Suprapubic skin (tissue), 3 donors: ENCODE data around the gene IGF2R.

ENCODE experiments used
- POLR2AphosphoS5 ChIP-seq, 3 donors: sonication (generic); formaldehyde crosslinking; IDR thresholded peaks; one replicate each; pipeline ENCODE4 v1.6.1; 2017; ENCODE audit warnings: antibody characterized with exemption in 3 of 3
- TF ChIP-seq, protein P1 (sequence below), 2 donors: fragments of 200-600 bp in 1 of 2; fragments of 450-650 bp in 1 of 2; sonication (generic) in 1 of 2; IDR thresholded peaks; one replicate each; pipeline ENCODE4 v1.5.1; 2016 to 2019; ENCODE audit warnings: antibody characterized with exemption in 2 of 2, mild to moderate bottlenecking in 1 of 2, moderate library complexity in 1 of 2

DNA sequence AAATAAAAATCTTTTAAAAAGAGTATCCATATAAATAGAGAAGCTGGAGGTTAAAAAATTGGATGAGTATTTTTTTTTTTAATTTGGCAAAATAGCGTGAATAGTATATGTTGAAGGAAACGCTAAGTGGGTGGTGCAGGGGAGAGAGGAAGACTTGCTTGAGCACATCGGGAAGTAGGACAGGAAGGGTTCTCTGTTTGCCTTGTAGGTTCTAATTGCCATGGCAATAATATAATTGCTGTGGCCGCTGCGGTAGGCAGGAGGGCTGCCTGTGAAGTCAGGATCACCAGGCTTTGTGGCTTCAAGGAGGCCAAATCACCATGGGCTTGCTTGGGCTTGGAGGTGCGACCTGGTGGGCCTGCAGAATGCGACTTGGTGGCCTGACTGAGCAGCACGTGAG is 35.1 kb downstream of the IGF2R start:
- TF ChIP-seq, protein P1, sequence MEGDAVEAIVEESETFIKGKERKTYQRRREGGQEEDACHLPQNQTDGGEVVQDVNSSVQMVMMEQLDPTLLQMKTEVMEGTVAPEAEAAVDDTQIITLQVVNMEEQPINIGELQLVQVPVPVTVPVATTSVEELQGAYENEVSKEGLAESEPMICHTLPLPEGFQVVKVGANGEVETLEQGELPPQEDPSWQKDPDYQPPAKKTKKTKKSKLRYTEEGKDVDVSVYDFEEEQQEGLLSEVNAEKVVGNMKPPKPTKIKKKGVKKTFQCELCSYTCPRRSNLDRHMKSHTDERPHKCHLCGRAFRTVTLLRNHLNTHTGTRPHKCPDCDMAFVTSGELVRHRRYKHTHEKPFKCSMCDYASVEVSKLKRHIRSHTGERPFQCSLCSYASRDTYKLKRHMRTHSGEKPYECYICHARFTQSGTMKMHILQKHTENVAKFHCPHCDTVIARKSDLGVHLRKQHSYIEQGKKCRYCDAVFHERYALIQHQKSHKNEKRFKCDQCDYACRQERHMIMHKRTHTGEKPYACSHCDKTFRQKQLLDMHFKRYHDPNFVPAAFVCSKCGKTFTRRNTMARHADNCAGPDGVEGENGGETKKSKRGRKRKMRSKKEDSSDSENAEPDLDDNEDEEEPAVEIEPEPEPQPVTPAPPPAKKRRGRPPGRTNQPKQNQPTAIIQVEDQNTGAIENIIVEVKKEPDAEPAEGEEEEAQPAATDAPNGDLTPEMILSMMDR (IDR thresholded peaks at IDR 0.05): no peak
- no peak for TF ChIP-seq POLR2AphosphoS5 (IDR thresholded peaks at IDR 0.05)
